ENCODE data around the gene HLA-B. TPM values are rescaled to one million over a fixed set of nuclear protein-coding genes. Genes with fewer than 3 reads are reported as not detected.
"Not testable (repeated sequence)": the region's sequence is repeated elsewhere in the genome, so short reads cannot be mapped to it uniquely, and the experiment has no call there.

The HLA-B gene
- 914 TPM for total RNA-seq
- long read RNA-seq, transcript HLA-B-249 (8 exons, 1,547 nt), result major isoform, 1,026 of 1,220 reads
- long read RNA-seq, partial matches to known transcripts, result 152 of 1,220 reads
- long read RNA-seq, other reads (novel, unspliced or antisense), result 41 of 1,220 reads

GRCh38 chr6:31356946-31357466 lies at the start of gene HLA-B:
Gene HLA-B, minus strand, starts transcription at chr6:31357179. Its CDS starts 21 bp downstream, at chr6:31357158.
- DNase-seq (ENCODE audit: low spot score), result peak; percentile 96

DNA sequence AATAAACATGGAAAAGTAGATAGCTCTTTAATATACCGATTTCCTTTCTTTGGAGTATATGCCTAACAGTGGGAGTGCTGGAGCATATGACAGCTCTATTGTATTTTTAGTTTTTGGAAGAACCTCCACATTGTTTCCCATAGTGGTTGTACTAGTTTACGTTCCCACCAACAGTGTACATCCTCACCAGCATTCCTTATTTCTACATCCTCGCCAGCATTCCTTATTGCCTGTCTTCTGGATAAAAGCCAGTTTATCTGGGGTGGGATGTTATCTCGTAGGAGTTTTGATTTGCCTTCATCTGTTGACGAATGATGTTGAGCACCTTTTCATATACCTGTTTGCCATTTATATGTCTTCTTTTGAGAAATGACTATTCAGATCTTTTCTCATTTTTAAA lies 49.0 kb upstream of the HLA-B start:
- no peak for DNase-seq (ENCODE audit: low spot score)

DNA sequence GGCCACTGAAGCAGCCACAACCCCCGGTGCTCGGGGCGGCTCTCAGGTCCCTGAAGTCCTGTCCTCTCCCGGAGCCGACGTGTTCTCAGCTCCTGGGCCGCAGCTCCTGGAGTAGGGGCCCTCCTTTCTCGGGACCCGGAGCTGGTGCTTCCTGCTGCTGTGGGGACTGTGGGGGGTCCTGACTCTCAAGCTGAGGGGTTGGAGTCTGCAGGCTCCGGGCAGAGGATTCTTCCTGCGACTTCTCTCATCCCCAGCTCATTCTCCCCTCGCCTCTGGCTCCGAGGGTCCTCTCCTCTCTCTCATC lies 47.0 kb upstream of the HLA-B start:
- DNase-seq (ENCODE audit: low spot score), result not testable (repeated sequence)

GRCh38 chr6:31403283-31404060 lies 46.5 kb upstream of the HLA-B start, which contains the start of gene MICA:
Gene MICA, plus strand, starts transcription at chr6:31403595. Its CDS starts 38 bp downstream, at chr6:31403633.
- DNase-seq (ENCODE audit: low spot score), result peak; percentile 96

- DNase-seq (ENCODE audit: low spot score), result no peak
These were observed 45.6 kb upstream of the HLA-B start for GRCh38 chr6:31402324-31403282.

DNA sequence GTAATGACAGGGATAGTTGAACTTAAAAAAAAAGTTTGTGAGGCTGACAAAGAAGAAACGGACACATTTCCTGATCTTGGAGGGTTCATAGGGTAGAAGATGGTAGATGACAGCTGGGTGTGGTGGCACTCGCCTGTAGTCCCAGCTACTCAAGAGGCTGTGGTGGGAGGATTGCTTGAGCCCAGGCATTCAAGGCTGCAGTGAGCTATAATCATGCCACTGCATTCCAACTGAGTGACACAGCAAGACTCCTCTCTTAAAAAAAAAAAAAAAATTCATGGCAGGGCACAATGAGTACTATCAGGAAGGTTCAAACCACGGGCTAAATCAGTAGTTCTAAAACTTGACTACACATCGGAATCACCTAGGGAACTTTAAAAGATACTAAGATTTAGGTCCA lies 44.4 kb upstream of the HLA-B start:
- DNase-seq (ENCODE audit: low spot score), result no peak

GRCh38 chr6:31400467-31401289 lies 43.7 kb upstream of the HLA-B start:
- DNase-seq (ENCODE audit: low spot score), result peak; percentile 93

GRCh38 chr6:31399589-31400466 lies 42.8 kb upstream of the HLA-B start:
- DNase-seq (ENCODE audit: low spot score), result peak; percentile 96

GRCh38 chr6:31397901-31398525 lies 41.0 kb upstream of the HLA-B start:
- no peak for DNase-seq (ENCODE audit: low spot score)

- DNase-seq (ENCODE audit: low spot score), result not testable (repeated sequence)
These were observed 40.1 kb upstream of the HLA-B start for GRCh38 chr6:31397153-31397499.

- DNase-seq (ENCODE audit: low spot score), result no peak
These were observed 39.6 kb upstream of the HLA-B start for GRCh38 chr6:31396422-31397152.

GRCh38 chr6:31395832-31396231 lies 38.9 kb upstream of the HLA-B start:
- DNase-seq (ENCODE audit: low spot score), result no peak

GRCh38 chr6:31394381-31394780 lies 37.4 kb upstream of the HLA-B start:
- no peak for DNase-seq (ENCODE audit: low spot score)

GRCh38 chr6:31393932-31394331 lies 37.0 kb upstream of the HLA-B start:
- DNase-seq (ENCODE audit: low spot score), result no peak

DNA sequence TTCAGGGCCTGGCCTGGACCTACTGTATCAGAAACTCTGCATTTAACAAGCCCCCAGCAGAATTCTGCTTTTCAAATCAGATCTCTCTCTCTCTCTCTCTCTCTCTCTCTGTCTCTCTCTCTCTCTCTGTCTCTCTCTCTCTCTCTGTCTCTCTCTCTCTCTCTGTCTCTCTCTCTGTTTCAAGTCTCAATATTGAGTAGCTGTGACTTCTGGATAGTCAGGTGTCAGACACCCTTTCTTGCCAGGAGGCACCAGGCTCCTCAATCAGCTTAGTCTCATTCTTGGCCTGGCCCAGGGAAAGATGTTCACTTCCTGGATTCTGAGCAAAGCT lies 32.8 kb upstream of the HLA-B start:
- DNase-seq (ENCODE audit: low spot score), result not testable (repeated sequence)

- DNase-seq (ENCODE audit: low spot score), result not testable (repeated sequence)
These were observed 32.2 kb upstream of the HLA-B start for GRCh38 chr6:31388916-31389801.

GRCh38 chr6:31386977-31387376 lies 30.0 kb upstream of the HLA-B start:
- DNase-seq (ENCODE audit: low spot score), result no peak

GRCh38 chr6:31386099-31386498 lies 29.1 kb upstream of the HLA-B start:
- DNase-seq (ENCODE audit: low spot score), result no peak
